Neutrophil (primary cell): ENCODE data around the gene CIAO1.

Experiments
- H3K27ac ChIP-seq: fragments of 200-600 bp; sonication (generic); 2 replicates; pipeline ENCODE4 v1.5.1; 2016; ENCODE audit warnings: mild to moderate bottlenecking, moderate library complexity
- H3K27me3 ChIP-seq: fragments of 200-600 bp; sonication (generic); 2 replicates; pipeline ENCODE4 v1.6.0; 2016; ENCODE audit warnings: mild to moderate bottlenecking
- H3K36me3 ChIP-seq: fragments of 200-600 bp; sonication (generic); 2 replicates; pipeline ENCODE4 v1.5.1; 2017
- H3K4me1 ChIP-seq, 2 experiments: fragments of 200-600 bp in 1 of 2; sonication (generic) in 1 of 2; 1 replicate in 1 of 2; 2 replicates in 1 of 2; pipeline versions ENCODE4 v1.5.1 to v1.6.1; 2013 to 2016; ENCODE audit warnings: low read depth in 1 of 2, low read length in 1 of 2, mild to moderate bottlenecking in 1 of 2, moderate library complexity in 1 of 2; ENCODE audit not compliant: control insufficient read depth in 1 of 2, insufficient read depth in 1 of 2
- H3K4me3 ChIP-seq, 2 experiments: fragments of 200-600 bp in 1 of 2; sonication (generic) in 1 of 2; 1 replicate in 1 of 2; 2 replicates in 1 of 2; pipeline ENCODE4 v1.5.1; 2013 to 2016; ENCODE audit warnings: low read depth in 1 of 2, low read length in 1 of 2, mild to moderate bottlenecking in 1 of 2, moderate library complexity in 1 of 2
- H3K9me3 ChIP-seq: fragments of 200-600 bp; sonication (generic); 2 replicates; pipeline ENCODE4 v1.5.1; 2016
- CTCF ChIP-seq: fragments of 200-600 bp; sonication (generic); IDR thresholded peaks from 2 replicates; pipeline ENCODE4 v1.5.1; 2016; ENCODE audit warnings: antibody characterized with exemption

Gene CIAO1

DNA sequence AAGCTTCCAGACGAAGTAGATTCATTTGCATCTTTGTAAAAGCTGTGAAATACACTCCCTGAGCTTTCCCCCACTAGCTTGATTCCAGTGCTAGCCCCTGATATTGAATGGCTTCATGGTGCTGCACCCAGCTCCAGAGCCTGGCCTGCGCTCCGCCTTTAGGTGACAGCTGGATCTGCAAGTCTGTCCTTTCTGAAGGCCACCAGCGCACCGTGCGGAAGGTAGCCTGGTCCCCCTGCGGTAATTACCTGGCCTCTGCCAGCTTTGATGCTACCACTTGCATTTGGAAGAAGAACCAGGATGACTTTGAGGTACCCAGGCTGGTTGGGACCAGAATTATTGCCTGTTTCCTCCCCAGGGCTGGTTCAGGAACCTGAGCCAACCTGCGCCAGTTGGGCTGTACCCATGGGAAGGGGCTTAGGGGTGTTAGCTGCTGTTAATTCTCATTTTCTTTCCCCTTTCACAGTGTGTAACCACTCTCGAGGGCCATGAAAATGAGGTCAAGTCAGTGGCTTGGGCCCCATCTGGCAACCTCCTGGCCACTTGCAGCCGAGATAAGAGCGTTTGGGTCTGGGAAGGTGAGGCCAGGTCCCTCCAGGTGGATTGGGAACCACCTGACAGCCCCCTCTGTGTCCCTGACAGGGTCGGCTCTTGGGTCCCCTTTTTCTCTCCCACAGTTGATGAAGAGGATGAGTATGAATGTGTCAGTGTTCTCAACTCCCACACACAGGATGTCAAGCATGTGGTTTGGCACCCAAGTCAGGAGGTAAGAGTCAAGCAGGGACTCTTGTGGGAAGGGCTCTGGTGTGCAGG lies 1.3 kb downstream of the CIAO1 start:
- peak; percentile 47 for TF ChIP-seq CTCF

DNA sequence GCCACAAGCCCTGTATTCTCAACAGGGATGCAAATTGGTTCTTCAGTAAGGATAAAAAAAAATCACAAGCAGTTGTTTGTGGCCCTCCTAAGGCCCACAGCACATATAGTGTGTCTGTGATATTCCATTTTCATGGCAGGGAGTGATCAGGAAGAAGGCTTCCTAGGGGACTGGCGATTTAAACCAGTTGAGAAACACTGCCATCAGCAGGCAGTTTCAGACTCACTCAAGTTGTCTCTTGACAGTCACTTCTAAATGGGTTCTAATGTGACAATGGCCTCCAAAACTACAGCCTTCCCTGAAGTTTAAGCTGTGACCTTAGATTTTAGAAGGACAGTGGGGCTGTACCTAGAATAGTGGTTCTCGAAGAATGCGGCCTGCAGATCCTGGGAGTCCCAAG lies 6.0 kb downstream of the CIAO1 start:
- Histone ChIP-seq H3K27me3 (no peaks in the 10 kb centered on the region), H3K36me3 (peaks cover 93% of the 10 kb centered on the region), H3K4me3 (no peak overlapping the region), H3K27ac (no peak overlapping the region), H3K9me3 (no peaks in the 10 kb centered on the region), H3K4me1 (peaks cover 5 to 8% of the 10 kb centered on the region in 2 experiments)
- TF ChIP-seq CTCF = no peak

More for the DNA sequence above, 1.3 kb downstream of the CIAO1 start:
- no peak overlapping the region for H3K27ac ChIP-seq
- peak overlapping the region; percentile 71 to 87 for H3K4me3 ChIP-seq
- H3K36me3 ChIP-seq = peaks cover 73% of the 10 kb centered on the region
- peaks cover 31 to 44% of the 10 kb centered on the region in 2 experiments for H3K4me1 ChIP-seq
- no peaks in the 10 kb centered on the region for H3K27me3 ChIP-seq
- H3K9me3 ChIP-seq = no peaks in the 10 kb centered on the region

DNA sequence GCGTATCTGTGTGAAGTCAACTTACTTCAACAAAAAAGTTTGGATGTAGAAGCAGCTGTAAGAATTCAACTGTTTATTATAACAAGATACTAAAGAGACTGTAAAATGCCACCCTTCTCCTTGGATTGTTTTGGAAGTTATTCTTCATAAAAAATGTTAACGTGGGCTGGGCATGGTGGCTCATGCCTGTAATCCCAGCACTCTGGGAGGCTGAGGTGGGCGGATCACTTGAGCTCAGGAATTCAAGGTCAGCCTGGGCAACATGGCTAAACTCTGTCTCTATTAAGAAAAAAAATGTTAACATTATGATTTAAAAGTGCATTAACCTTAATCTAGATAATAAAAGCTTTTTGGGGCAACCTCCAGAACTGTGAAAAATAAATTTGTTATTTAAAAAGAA lies 7.7 kb downstream of the CIAO1 start:
- H3K36me3 ChIP-seq = peaks cover 98% of the 10 kb centered on the region
- no peak for TF ChIP-seq CTCF
- no peaks in the 10 kb centered on the region for H3K9me3 ChIP-seq
- no peak overlapping the region for H3K27ac ChIP-seq
- no peaks in the 10 kb centered on the region for H3K27me3 ChIP-seq
- H3K4me1 ChIP-seq = no peaks in the 10 kb centered on the region
- H3K4me3 ChIP-seq = no peak overlapping the region

DNA sequence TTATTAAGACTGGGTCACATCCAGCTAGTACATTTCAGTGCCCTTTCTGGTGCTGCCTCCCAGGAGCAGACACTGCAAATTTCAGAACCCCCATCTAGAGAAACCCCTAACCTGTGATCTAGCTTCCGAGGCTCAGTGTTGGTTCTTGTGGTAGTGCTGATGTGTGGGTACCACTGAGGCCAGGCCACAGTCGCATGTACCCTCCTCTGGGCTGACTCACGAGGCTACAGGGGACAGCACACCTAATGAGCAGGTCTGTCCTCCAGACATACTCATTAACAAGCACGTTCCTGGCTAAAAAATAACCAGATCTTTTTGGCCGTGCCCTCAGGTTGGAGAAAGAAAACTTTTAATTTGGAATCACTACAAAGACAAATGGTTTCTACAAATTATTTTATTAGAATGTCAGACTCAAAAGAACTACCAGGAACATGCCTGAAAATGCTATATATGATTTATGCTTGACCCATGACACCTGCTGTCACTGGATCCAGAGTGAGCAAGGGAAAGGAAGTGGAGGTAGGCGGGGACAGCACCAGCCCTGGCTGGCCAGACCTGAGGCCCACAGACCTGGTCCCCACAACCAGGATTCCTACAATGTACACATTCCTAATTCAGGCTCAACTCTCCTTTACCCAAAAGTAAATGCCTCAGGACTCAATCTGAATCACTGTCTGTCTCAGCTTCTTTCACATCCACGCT lies 8.5 kb downstream of the CIAO1 start:
- Histone ChIP-seq H3K27me3 (no peaks in the 10 kb centered on the region), H3K9me3 (no peaks in the 10 kb centered on the region), H3K4me3 (no peak overlapping the region), H3K27ac (peak overlapping the region; percentile 10), H3K36me3 (peaks cover 98% of the 10 kb centered on the region), H3K4me1 (no peaks in the 10 kb centered on the region)
- no peak for TF ChIP-seq CTCF

- Histone ChIP-seq H3K36me3 (peaks cover 99% of the 10 kb centered on the region), H3K27me3 (no peaks in the 10 kb centered on the region), H3K9me3 (no peaks in the 10 kb centered on the region), H3K4me1 (no peaks in the 10 kb centered on the region), H3K4me3 (no peak overlapping the region), H3K27ac (no peak overlapping the region)
- TF ChIP-seq CTCF = no peak
These were observed 10.9 kb downstream of the CIAO1 start for GRCh38 chr2:96276787-96277499.
